Measurements from ENCODE around the gene CMPK1. TPM values are rescaled to one million over a fixed set of nuclear protein-coding genes. Genes with fewer than 3 reads are reported as not detected.

The CMPK1 gene
- polyA plus RNA-seq, 1 donor from 2014 or later = 117 TPM

DNA sequence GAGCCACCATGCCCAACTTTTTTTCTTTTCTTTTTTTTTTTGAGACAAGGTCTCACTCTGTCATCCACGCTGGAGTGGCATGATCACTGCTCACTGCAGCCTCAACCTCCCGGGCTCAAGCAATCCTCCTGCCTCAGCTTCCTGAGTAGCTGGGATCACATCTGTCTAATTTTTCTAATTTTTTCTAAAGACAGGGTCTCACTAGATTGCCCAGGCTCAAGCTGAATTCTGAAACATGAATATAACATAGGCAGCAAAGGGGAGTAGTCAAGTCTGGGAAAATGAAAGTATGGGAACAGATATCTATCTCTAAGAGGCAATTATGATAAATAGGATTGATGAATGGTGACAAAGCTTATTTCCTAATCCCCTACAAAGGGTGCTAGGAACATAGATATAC is 7.3 kb upstream of the CMPK1 start:
- Histone ChIP-seq H3K4me2 (ENCODE audit: low read length) (no peak overlapping the region), H3K27me3 (ENCODE audit: insufficient read depth, low read depth, low read length) (no peaks in the 10 kb centered on the region), H3F3A (ENCODE audit: insufficient read depth, low read length, poor library complexity, severe bottlenecking) (no peaks in the 10 kb centered on the region), H3K79me2 (replicated peaks; ENCODE audit: insufficient read depth, low read length) (no peaks in the 10 kb centered on the region), H3K4me3 (ENCODE audit: low read length) (no peak overlapping the region), H3K9me2 (ENCODE audit: insufficient read depth, low read length) (no peaks in the 10 kb centered on the region), H3K9ac (ENCODE audit: low read length) (no peak overlapping the region), H3K27ac (ENCODE audit: low read length) (no peak overlapping the region), H4K20me1 (ENCODE audit: insufficient read depth) (no peaks in the 10 kb centered on the region), H3K9me3 (ENCODE audit: low read length) (no peaks in the 10 kb centered on the region), H2AFZ (ENCODE audit: low read depth, low read length) (no peak overlapping the region), H3K36me3 (ENCODE audit: insufficient read depth, low read length) (no peaks in the 10 kb centered on the region)
- TF ChIP-seq POLR2AphosphoS5 (IDR thresholded peaks at IDR 0.05) (no peak), EZH2 (IDR thresholded peaks at IDR 0.05; ENCODE audit: borderline replicate concordance, insufficient read depth, low read length, poor library complexity, severe bottlenecking) (no peak), MXI1 (conservative IDR thresholded peaks at IDR 0.05; ENCODE audit: poor library complexity, severe bottlenecking) (no peak), EP300 (conservative IDR thresholded peaks at IDR 0.05; ENCODE audit: poor library complexity, severe bottlenecking) (no peak), TAF1 (IDR thresholded peaks at IDR 0.05; ENCODE audit: low read depth) (no peak), SMC3 (conservative IDR thresholded peaks at IDR 0.05; ENCODE audit: poor library complexity) (no peak)
- TF ChIP-seq, protein P1, sequence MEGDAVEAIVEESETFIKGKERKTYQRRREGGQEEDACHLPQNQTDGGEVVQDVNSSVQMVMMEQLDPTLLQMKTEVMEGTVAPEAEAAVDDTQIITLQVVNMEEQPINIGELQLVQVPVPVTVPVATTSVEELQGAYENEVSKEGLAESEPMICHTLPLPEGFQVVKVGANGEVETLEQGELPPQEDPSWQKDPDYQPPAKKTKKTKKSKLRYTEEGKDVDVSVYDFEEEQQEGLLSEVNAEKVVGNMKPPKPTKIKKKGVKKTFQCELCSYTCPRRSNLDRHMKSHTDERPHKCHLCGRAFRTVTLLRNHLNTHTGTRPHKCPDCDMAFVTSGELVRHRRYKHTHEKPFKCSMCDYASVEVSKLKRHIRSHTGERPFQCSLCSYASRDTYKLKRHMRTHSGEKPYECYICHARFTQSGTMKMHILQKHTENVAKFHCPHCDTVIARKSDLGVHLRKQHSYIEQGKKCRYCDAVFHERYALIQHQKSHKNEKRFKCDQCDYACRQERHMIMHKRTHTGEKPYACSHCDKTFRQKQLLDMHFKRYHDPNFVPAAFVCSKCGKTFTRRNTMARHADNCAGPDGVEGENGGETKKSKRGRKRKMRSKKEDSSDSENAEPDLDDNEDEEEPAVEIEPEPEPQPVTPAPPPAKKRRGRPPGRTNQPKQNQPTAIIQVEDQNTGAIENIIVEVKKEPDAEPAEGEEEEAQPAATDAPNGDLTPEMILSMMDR (IDR thresholded peaks at IDR 0.05; ENCODE audit: poor library complexity, severe bottlenecking) = no peak
- TF ChIP-seq, protein P2, sequence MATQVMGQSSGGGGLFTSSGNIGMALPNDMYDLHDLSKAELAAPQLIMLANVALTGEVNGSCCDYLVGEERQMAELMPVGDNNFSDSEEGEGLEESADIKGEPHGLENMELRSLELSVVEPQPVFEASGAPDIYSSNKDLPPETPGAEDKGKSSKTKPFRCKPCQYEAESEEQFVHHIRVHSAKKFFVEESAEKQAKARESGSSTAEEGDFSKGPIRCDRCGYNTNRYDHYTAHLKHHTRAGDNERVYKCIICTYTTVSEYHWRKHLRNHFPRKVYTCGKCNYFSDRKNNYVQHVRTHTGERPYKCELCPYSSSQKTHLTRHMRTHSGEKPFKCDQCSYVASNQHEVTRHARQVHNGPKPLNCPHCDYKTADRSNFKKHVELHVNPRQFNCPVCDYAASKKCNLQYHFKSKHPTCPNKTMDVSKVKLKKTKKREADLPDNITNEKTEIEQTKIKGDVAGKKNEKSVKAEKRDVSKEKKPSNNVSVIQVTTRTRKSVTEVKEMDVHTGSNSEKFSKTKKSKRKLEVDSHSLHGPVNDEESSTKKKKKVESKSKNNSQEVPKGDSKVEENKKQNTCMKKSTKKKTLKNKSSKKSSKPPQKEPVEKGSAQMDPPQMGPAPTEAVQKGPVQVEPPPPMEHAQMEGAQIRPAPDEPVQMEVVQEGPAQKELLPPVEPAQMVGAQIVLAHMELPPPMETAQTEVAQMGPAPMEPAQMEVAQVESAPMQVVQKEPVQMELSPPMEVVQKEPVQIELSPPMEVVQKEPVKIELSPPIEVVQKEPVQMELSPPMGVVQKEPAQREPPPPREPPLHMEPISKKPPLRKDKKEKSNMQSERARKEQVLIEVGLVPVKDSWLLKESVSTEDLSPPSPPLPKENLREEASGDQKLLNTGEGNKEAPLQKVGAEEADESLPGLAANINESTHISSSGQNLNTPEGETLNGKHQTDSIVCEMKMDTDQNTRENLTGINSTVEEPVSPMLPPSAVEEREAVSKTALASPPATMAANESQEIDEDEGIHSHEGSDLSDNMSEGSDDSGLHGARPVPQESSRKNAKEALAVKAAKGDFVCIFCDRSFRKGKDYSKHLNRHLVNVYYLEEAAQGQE (IDR thresholded peaks at IDR 0.05; ENCODE audit: borderline replicate concordance) = no peak

DNA sequence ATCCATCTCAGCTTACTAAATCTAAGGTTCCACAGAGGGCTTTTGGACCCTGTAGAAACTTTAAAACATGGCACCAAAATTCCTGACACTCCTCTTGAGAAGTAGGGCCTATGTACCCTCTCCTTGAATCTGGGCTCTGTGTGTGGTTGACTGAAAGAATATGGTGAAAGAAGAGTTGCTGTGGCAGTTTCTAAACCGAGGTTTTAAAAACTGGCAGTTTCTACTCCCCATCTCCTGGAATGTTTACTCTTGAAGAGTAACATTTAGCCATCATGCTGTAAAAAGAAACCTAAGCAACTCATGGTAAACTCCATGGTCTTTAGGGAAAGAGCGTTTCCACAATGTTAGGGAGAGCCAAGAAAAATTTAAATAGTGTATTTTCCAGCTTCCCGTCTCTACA is 4.6 kb upstream of the CMPK1 start:
- Histone ChIP-seq H3K79me2 (replicated peaks; ENCODE audit: insufficient read depth, low read length) (no peaks in the 10 kb centered on the region), H3K27me3 (ENCODE audit: insufficient read depth, low read depth, low read length) (no peaks in the 10 kb centered on the region), H3F3A (ENCODE audit: insufficient read depth, low read length, poor library complexity, severe bottlenecking) (peaks cover 11% of the 10 kb centered on the region), H3K9me3 (ENCODE audit: low read length) (no peaks in the 10 kb centered on the region), H3K4me2 (ENCODE audit: low read length) (no peak overlapping the region), H3K36me3 (ENCODE audit: insufficient read depth, low read length) (no peaks in the 10 kb centered on the region), H3K9me2 (ENCODE audit: insufficient read depth, low read length) (no peaks in the 10 kb centered on the region), H4K20me1 (ENCODE audit: insufficient read depth) (no peaks in the 10 kb centered on the region), H3K4me3 (ENCODE audit: low read length) (no peak overlapping the region), H3K27ac (ENCODE audit: low read length) (no peak overlapping the region), H3K9ac (ENCODE audit: low read length) (no peak overlapping the region), H2AFZ (ENCODE audit: low read depth, low read length) (no peak overlapping the region)
- TF ChIP-seq EP300 (conservative IDR thresholded peaks at IDR 0.05; ENCODE audit: poor library complexity, severe bottlenecking) = no peak
- no peak for TF ChIP-seq MXI1 (conservative IDR thresholded peaks at IDR 0.05; ENCODE audit: poor library complexity, severe bottlenecking)
- no peak for TF ChIP-seq RAD21 (conservative IDR thresholded peaks at IDR 0.05)
- TF ChIP-seq TAF1 (IDR thresholded peaks at IDR 0.05; ENCODE audit: low read depth) = no peak
- TF ChIP-seq, protein P1 (IDR thresholded peaks at IDR 0.05; ENCODE audit: poor library complexity, severe bottlenecking) = no peak
- TF ChIP-seq POLR2AphosphoS5 (IDR thresholded peaks at IDR 0.05) = no peak
- no peak for TF ChIP-seq EZH2 (IDR thresholded peaks at IDR 0.05; ENCODE audit: borderline replicate concordance, insufficient read depth, low read length, poor library complexity, severe bottlenecking)
- TF ChIP-seq, protein P2 (IDR thresholded peaks at IDR 0.05; ENCODE audit: borderline replicate concordance) = no peak
- TF ChIP-seq SMC3 (conservative IDR thresholded peaks at IDR 0.05; ENCODE audit: poor library complexity) = no peak
